Stimulated activated memory B cell treated with anti-CD40 and anti-IgM and Interleukin-4, amounts not matched to agents 10 μg/mL and 1 μg/mL and 100 μg/mL, for 72 hours (primary cell): Measurements from ENCODE around the gene GSG1L.
A peak's percentile ranks its signal among the peaks of the same experiment; 100 is the strongest.

Source experiments
- ATAC-seq: fragments of 150-1000 bp; cut with Tn5 transposase; 2 replicates; pipeline ENCODE4 v1.10.0; 2021
- H3K27ac Mint-ChIP-seq: one replicate; pipeline ENCODE4 v1.8.0; 2022; ENCODE audit warnings: mild to moderate bottlenecking, mixed read lengths
- H3K27me3 Mint-ChIP-seq: one replicate; pipeline ENCODE4 v1.8.0; 2022; ENCODE audit warnings: mixed read lengths
- H3K36me3 Mint-ChIP-seq: one replicate; pipeline ENCODE4 v1.8.0; 2022; ENCODE audit warnings: mixed read lengths
- H3K4me1 Mint-ChIP-seq: one replicate; pipeline ENCODE4 v1.8.0; 2022; ENCODE audit warnings: mixed read lengths
- H3K4me3 Mint-ChIP-seq: one replicate; pipeline ENCODE4 v1.8.0; 2022; ENCODE audit warnings: mild to moderate bottlenecking, moderate library complexity, mixed read lengths
- H3K9me3 Mint-ChIP-seq: one replicate; pipeline ENCODE4 v1.8.0; 2022; ENCODE audit warnings: mixed read lengths

The GSG1L gene

DNA sequence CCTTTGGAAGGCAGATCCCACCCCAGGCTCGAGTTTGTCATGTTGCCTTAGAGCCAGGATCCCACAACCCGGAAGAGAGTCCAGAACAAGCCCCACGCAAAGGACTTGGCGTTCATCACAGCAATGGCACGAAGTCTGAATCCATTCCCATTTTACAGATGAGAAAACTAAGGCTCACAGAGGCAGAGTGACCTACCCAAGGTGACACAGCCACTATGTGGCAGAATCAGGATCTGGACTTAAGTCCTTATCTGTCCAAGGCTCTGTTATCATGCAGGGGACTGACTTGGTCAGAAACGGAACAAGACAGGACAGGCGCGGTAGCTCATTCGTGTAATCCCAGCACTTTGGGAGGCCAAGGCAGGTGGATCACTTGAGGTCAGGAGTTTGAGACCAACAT, 86.5 kb downstream of the GSG1L start:
- Mint-ChIP-seq H3K36me3 (no peaks in the 10 kb centered on the region), H3K27ac (no peak overlapping the region), H3K27me3 (peaks cover 54% of the 10 kb centered on the region), H3K4me3 (no peak overlapping the region), H3K9me3 (no peaks in the 10 kb centered on the region), H3K4me1 (no peaks in the 10 kb centered on the region)
- ATAC-seq = no peak

DNA sequence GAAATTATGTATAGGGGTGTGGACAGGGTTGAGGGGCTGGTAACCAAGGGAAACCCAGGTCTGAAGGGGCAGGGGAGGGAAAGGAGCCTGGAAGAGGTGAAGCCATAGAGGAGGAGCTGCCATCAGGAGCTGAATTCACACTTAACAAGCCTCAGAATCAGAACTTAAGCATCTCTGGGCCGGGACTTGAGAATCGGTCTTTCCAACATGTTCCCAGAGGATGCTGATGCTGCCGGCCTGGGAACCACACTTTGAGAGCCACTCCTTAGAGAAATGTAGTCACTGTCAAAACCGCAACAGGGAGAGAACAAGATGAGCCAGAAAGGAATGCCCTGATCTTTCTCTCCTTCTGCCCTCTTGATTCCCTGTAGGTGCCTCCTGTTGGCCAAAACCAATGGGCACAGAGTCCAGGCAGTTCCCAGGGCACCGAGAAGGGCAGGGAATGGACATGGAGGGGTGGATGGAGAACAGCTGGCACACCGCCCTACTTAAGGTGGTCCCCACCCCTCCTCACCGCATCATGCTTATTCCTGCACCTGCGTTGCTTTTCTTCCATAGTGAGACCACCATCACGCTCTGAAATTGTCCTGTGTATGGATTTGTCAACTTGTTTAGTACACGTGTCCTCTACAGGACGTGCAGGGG, 88.5 kb downstream of the GSG1L start:
- no peak overlapping the region for H3K27ac Mint-ChIP-seq
- no peaks in the 10 kb centered on the region for H3K4me1 Mint-ChIP-seq
- H3K27me3 Mint-ChIP-seq = peaks cover 52% of the 10 kb centered on the region
- H3K36me3 Mint-ChIP-seq = no peaks in the 10 kb centered on the region
- H3K4me3 Mint-ChIP-seq = no peak overlapping the region
- ATAC-seq = no peak
- H3K9me3 Mint-ChIP-seq = no peaks in the 10 kb centered on the region

DNA sequence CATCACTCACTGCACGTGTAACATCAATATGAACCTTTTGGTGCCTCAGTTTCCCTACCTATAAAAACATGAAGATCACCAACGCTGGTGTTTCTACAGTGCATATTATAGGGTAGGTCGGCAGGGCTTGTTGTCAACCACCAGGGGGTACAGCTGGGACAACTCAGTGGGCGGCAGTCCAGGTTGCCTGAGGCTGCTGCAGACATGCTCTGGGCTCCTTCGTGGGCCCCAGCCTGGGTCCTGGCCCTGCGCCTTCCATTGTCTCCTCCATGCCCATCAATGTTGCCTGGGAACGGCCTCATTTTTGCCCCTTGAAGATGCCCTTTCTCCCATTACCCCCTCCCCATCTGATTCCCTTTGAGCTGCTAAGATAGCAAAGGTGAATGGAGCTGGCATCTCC, 89.8 kb downstream of the GSG1L start:
- H3K9me3 Mint-ChIP-seq = no peaks in the 10 kb centered on the region
- H3K27me3 Mint-ChIP-seq = peaks cover 39% of the 10 kb centered on the region
- H3K27ac Mint-ChIP-seq = no peak overlapping the region

DNA sequence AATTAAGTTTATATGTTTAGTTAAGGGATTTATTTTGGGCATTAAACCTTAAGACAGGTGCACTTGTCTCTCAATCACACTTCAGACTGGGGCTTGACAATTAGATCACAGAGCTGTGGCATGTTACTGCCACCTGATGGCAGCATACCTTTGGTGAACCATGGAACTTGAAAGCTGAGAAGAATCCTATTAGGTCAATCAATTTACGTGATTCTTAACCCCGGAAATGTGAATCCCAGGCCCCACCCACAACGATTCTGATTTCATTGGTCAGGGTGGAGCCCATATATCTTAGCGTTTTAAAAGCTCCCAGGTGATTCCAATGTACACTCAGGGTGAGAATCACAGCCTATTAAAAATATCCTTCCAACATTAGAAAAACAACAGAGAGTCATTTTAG, 91.0 kb downstream of the GSG1L start:
- Mint-ChIP-seq H3K27me3 (peaks cover 35% of the 10 kb centered on the region), H3K9me3 (no peaks in the 10 kb centered on the region), H3K4me3 (no peak overlapping the region), H3K4me1 (no peaks in the 10 kb centered on the region), H3K27ac (no peak overlapping the region), H3K36me3 (no peaks in the 10 kb centered on the region)
- peak; percentile 43 for ATAC-seq

More for the DNA sequence above, 89.8 kb downstream of the GSG1L start:
- no peaks in the 10 kb centered on the region for H3K4me1 Mint-ChIP-seq
- no peaks in the 10 kb centered on the region for H3K36me3 Mint-ChIP-seq
- H3K4me3 Mint-ChIP-seq = no peak overlapping the region
- no peak for ATAC-seq

DNA sequence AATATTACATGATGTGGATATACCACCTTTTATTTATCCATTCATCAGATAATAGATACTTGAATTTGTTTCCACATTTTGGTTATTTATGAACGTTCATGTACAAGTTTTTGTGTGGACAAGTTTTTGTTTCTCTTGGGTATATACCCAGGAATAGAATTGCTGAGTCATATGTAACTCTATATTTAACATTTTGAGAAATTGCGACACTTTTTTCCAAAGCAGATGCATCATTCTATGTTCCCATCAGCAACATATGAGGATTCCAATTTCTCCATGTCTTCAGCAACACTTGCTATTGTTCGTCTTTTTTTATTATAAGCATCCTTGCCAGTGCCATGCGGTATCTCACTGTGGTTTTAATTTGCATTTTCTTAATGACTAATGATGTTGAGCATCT, 93.9 kb downstream of the GSG1L start:
- no peaks in the 10 kb centered on the region for H3K9me3 Mint-ChIP-seq
- no peak overlapping the region for H3K4me3 Mint-ChIP-seq
- peaks cover 31% of the 10 kb centered on the region for H3K27me3 Mint-ChIP-seq
- H3K4me1 Mint-ChIP-seq = no peaks in the 10 kb centered on the region
- no peak for ATAC-seq
- H3K27ac Mint-ChIP-seq = no peak overlapping the region
- H3K36me3 Mint-ChIP-seq = no peaks in the 10 kb centered on the region

DNA sequence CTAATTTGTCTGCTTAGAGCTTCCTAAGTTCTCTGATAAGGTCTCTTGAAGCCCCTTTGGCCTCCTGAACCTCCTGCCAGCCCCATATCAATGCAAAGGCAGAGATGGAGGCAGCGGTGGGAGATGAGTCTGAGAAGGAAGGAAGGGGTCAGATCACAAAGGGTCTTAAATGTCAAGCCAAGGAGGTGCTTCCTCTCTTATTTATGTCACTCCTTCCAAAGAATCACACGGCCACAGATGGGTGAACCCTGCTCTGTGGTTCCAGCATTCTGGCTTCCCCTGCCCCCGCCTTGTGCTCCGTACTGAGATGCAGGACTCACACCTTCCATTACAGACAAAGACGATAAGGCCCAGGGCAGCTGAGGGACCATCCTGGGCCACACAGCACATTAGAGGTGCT, 96.3 kb downstream of the GSG1L start:
- H3K4me3 Mint-ChIP-seq = no peak overlapping the region
- no peak for ATAC-seq
- no peaks in the 10 kb centered on the region for H3K4me1 Mint-ChIP-seq
- peaks cover 4% of the 10 kb centered on the region for H3K9me3 Mint-ChIP-seq
- H3K36me3 Mint-ChIP-seq = peaks cover 5% of the 10 kb centered on the region
- peaks cover 46% of the 10 kb centered on the region for H3K27me3 Mint-ChIP-seq
- H3K27ac Mint-ChIP-seq = no peak overlapping the region

DNA sequence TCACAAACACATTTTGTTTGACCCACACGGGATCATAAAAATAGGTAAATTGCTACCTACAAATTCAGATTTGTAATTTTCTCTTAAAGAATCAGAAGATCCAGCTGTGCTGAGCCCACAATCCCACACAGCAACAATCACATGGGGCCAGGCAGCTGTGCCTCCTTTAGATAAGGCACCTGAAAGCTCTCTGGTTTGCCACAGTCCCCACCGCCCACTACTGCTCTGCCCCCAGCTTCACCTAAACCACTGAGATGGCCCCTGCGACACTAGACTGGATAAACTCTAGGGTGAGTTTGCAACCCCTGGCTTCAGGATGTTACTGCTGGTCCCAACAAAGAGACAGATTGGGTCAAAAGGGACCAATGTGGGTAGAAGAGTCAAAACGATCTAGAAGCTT, 96.8 kb downstream of the GSG1L start:
- ATAC-seq = no peak
- peaks cover 5% of the 10 kb centered on the region for H3K36me3 Mint-ChIP-seq
- peaks cover 4% of the 10 kb centered on the region for H3K9me3 Mint-ChIP-seq
- no peaks in the 10 kb centered on the region for H3K4me1 Mint-ChIP-seq
- no peak overlapping the region for H3K27ac Mint-ChIP-seq
- no peak overlapping the region for H3K4me3 Mint-ChIP-seq
- H3K27me3 Mint-ChIP-seq = peaks cover 50% of the 10 kb centered on the region

DNA sequence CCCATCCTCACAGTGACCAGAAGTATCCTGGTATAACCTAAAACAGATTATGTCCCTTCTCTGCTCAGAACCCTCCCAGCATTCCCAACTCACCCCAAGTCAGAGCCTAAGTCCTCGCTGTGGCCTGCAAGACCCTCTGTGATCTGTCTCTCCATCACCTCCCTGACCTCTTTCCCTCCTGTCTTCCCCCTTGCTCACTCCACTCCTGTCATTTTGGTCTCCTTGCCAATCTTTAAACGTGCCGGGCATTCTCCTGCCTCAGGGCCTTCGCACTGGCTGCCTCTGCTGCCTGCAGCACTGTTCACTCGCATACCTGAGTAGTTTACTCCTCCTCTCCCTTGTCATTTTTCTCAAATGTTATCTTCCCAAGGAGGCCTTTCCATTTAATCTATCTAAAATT, 97.7 kb downstream of the GSG1L start:
- H3K9me3 Mint-ChIP-seq = peaks cover 4% of the 10 kb centered on the region
- H3K4me1 Mint-ChIP-seq = no peaks in the 10 kb centered on the region
- peaks cover 5% of the 10 kb centered on the region for H3K36me3 Mint-ChIP-seq
- H3K27me3 Mint-ChIP-seq = peaks cover 51% of the 10 kb centered on the region
- H3K4me3 Mint-ChIP-seq = no peak overlapping the region
- no peak for ATAC-seq
- H3K27ac Mint-ChIP-seq = no peak overlapping the region

DNA sequence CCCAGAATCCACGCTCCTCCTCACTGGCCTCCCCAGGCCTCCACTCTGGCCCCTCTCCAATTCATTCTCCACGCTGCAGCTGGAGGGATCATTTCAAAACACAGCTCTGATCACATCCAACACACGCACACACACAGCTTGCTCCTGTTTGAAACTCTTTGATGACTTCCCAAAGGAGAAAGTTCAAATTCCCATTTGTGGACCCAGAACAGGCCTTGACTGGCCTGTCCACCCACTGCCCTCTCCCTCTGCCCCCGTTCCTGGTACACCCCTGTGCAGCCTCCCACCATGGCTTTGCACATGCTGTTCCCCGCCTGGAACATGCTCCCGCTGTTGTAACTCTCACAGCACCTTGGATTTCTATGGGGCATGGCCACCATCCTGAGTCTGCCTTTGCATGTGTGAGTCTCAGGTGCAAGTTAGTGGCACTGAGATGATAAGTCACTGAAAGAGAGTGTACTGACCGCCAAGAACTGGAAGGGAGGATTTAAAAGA, 100.0 kb downstream of the GSG1L start:
- Mint-ChIP-seq H3K9me3 (peaks cover 6% of the 10 kb centered on the region), H3K4me3 (no peak overlapping the region), H3K27me3 (peaks cover 65% of the 10 kb centered on the region), H3K4me1 (no peaks in the 10 kb centered on the region), H3K27ac (no peak overlapping the region), H3K36me3 (peaks cover 5% of the 10 kb centered on the region)
- no peak for ATAC-seq

DNA sequence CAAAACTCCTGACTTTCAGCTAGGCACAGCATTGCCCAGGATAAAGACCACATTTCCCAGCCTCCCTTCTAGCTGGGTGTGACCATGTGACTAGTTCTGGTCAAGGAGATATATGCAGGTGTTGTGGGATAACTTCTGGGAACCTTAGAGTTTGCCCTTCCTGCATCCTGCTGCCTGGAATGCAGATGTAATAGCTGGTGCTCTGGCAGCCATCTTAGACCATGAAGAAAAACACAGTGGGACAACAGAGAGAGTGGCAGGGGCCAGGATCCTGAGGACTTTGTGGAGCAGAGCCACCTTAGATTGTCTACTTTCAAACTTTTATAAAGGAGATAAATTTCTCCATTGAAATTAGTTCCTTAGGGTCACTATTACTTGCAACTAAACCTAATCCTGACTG, 101.3 kb downstream of the GSG1L start:
- H3K4me1 Mint-ChIP-seq = no peaks in the 10 kb centered on the region
- no peak overlapping the region for H3K27ac Mint-ChIP-seq
- no peak overlapping the region for H3K4me3 Mint-ChIP-seq
- peaks cover 5% of the 10 kb centered on the region for H3K36me3 Mint-ChIP-seq
- peaks cover 61% of the 10 kb centered on the region for H3K27me3 Mint-ChIP-seq
- ATAC-seq = no peak
- H3K9me3 Mint-ChIP-seq = peaks cover 9% of the 10 kb centered on the region

DNA sequence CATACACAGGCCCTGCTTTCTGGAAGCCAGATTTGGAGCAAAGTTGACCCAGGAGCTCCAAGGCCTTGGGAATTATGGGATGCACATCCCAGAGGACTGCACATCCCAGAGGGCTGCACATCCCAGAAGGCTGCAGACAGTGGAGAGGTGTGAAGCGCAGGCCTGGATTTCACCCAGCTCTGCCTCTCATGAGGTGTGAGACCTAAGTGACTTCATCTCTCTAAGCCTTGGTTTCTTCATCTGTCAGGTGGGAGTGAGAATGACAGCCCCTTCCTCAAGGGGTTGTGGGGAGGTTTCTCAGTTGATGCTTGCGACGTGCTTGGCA, 102.3 kb downstream of the GSG1L start:
- no peak overlapping the region for H3K27ac Mint-ChIP-seq

DNA sequence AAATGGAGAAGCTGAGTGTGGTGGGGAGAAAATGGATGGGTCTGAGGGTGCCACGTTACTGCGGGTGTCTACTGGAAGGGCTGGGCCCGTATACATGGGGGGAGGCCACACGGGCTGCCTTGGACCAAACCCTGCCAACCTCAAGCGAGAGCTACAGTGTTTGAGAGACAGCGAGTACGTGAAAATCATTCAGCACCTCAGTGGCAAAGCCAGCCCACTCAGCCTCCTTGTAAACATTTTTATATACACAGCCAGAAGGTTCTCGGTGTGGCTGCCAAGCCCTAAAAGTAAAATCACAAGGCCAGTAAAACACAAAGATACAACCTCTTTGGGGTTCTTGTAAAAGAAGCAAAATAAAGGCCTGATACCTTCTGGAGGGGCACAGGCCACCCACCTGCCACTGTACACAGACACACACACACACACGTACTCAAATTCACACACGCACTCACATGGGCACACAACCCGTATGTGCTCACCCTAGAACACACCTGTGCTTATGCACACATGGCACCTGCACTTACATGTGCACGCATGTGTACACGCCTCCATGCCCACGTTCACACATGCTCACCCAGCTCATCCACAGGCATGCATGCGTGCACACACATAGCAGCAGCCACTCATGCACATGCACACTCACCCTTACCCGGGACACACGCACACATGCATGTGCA, 102.8 kb downstream of the GSG1L start:
- Mint-ChIP-seq H3K4me3 (no peak overlapping the region), H3K27ac (no peak overlapping the region), H3K27me3 (peaks cover 46% of the 10 kb centered on the region), H3K4me1 (no peaks in the 10 kb centered on the region), H3K9me3 (peaks cover 10% of the 10 kb centered on the region), H3K36me3 (peaks cover 5% of the 10 kb centered on the region)
- ATAC-seq = peak; percentile 36

More for the DNA sequence above, 102.3 kb downstream of the GSG1L start:
- ATAC-seq = no peak
- H3K4me1 Mint-ChIP-seq = no peaks in the 10 kb centered on the region
- H3K4me3 Mint-ChIP-seq = no peak overlapping the region
- H3K9me3 Mint-ChIP-seq = peaks cover 9% of the 10 kb centered on the region
- H3K36me3 Mint-ChIP-seq = peaks cover 5% of the 10 kb centered on the region
- peaks cover 51% of the 10 kb centered on the region for H3K27me3 Mint-ChIP-seq

DNA sequence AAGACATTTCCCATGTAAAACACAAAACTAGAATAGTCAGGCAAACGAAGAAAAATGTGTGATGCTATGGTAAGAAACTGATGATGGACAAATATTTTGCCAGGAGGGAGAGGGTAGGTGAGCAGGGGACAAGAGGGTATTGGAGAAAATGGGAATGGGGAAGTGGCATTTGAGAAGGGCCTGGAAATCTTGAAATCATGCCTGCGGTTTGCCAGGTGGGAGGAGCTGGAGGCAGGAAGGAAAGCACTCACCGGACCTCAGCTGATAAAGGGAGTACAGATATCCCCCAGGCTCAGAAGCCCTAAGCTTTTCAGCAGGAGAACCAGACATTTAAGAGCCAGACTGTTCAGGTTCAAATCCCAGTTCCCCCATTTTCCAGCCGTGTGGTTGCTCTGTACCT, 103.6 kb downstream of the GSG1L start:
- Mint-ChIP-seq H3K27me3 (peaks cover 39% of the 10 kb centered on the region), H3K4me3 (no peak overlapping the region), H3K27ac (no peak overlapping the region), H3K9me3 (peaks cover 17% of the 10 kb centered on the region), H3K4me1 (no peaks in the 10 kb centered on the region), H3K36me3 (peaks cover 5% of the 10 kb centered on the region)
- no peak for ATAC-seq

DNA sequence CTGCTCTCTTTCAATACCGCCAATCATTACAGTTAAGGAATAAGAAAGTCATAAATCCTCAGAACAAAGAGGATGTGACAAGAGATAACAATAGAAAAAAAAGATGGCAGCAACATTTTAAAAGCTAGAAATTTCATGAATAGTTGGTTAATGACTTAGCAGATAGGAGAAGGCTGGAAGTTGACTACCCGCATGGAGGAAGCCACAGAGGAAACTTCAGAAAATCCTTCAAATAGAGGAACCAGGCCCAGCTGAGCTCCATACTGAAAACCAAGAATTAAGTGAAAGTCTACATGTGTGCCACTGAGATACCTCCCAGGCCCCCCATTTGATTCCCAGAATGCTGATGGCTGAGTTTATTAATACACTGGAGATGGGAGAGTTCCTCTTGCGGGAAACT, 109.3 kb downstream of the GSG1L start:
- H3K27me3 Mint-ChIP-seq = peaks cover 27% of the 10 kb centered on the region
- no peaks in the 10 kb centered on the region for H3K36me3 Mint-ChIP-seq
- peaks cover 16% of the 10 kb centered on the region for H3K9me3 Mint-ChIP-seq
- no peak overlapping the region for H3K27ac Mint-ChIP-seq
- no peak for ATAC-seq
- H3K4me1 Mint-ChIP-seq = no peaks in the 10 kb centered on the region
- H3K4me3 Mint-ChIP-seq = no peak overlapping the region

DNA sequence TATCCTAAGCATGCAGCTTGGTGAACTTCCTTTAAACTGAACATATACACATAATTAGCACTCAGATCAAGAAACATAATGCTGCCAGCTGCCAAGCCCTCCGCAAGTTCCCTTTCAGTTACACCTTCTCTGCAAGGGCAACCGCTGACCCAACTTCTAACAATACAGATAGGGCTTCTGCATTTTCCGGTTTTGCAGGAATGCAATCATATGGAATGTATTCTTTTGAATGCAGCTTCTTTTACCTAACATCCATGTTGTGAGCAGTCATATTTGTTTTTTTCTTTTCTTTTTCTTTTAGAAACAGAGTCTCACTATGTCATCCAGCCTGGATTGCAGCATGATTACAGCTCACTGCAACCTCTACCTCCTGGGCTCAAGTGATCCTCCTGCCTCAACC, 110.7 kb downstream of the GSG1L start:
- Mint-ChIP-seq H3K4me1 (no peaks in the 10 kb centered on the region), H3K27me3 (peaks cover 22% of the 10 kb centered on the region), H3K27ac (no peak overlapping the region), H3K4me3 (no peak overlapping the region), H3K9me3 (peaks cover 15% of the 10 kb centered on the region), H3K36me3 (no peaks in the 10 kb centered on the region)
- ATAC-seq = no peak

DNA sequence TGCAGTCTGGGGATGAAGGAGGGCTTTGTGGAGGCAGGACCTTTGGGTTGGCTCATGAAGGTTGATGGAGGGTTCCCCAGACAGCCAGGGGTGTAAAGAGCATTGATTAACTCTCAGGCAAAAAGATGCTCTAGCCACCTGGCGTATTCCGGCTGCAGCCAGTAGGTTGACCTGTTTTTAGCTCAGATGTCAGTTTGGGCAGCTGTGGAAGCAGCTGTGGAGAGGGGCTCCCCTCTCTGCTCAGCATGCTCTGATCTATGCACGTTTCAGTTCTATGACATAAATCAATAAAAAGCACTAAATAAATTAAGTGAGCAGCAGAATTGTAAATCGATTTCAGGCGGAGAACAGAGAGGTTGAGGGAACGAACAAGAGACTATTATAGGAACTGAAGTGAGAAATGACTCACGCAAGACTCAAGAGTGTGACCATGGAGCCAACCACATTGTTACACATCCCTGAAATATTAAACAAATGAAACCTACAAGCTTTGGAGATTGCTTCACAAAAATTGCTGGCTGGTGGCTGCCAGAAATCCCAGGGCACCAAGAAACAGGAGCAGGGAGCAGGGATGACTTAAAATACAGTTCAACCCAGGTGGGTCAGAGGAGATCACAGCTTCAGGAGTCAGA, 111.9 kb downstream of the GSG1L start:
- H3K9me3 Mint-ChIP-seq = peaks cover 12% of the 10 kb centered on the region
- ATAC-seq = no peak
- peaks cover 33% of the 10 kb centered on the region for H3K27me3 Mint-ChIP-seq
- H3K4me1 Mint-ChIP-seq = peaks cover 4% of the 10 kb centered on the region
- no peak overlapping the region for H3K27ac Mint-ChIP-seq
- no peaks in the 10 kb centered on the region for H3K36me3 Mint-ChIP-seq
- no peak overlapping the region for H3K4me3 Mint-ChIP-seq
